GM12878 (cell line): ENCODE results near the gene MELTF. TPM values are rescaled to one million over a fixed set of nuclear protein-coding genes. Genes with fewer than 3 reads are reported as not detected.

ENCODE experiments used
- ATAC-seq: fragments of 200-7000 bp; cut with Tn5 transposase; 3 replicates; pipeline ENCODE4 v1.9.1; 2020; ENCODE audit warnings: mild to moderate bottlenecking, moderate library complexity
- BruUV-seq: library from RNA; stranded (reverse); fragments of 400-500 nt; replicated peaks from 2 replicates; lab custom pipeline; 2021; lab: Mats Ljungman, UMichigan
- CTCF ChIA-PET: fragments of 300-600 bp; sonication (Branson Sonifier 250); formaldehyde crosslinking; extraction: SDS; loops from one replicate; lab custom pipeline; 2021; ENCODE audit warnings: inconsistent platforms; lab: Yijun Ruan, JAX
- POLR2A ChIA-PET: fragments of 350-600 bp; formaldehyde crosslinking; extraction: SDS; loops from one replicate; lab custom pipeline; 2021; ENCODE audit warnings: inconsistent platforms; lab: Charles Lee
- RAD21 ChIA-PET: fragments of 300-600 bp; sonication (Branson Sonifier 250); formaldehyde crosslinking; loops from one replicate; lab custom pipeline; 2023; ENCODE audit warnings: antibody characterized with exemption; ENCODE audit not compliant: unreplicated experiment; lab: Charles Lee
- SMC1A ChIA-PET: fragments of 300-600 bp; sonication (Branson Sonifier 250); formaldehyde crosslinking; loops from one replicate; lab custom pipeline; 2023; ENCODE audit not compliant: unreplicated experiment, uncharacterized antibody; lab: Charles Lee
- DNase-seq: peaks from one replicate; pipeline ENCODE4 v3.0.0-alpha.2; 2011; ENCODE audit warnings: low read depth, low spot score
- FAIRE-seq: peaks from 3 replicates; lab custom pipeline; 2011; peaks lifted over from hg19 to GRCh38; lab: Jason Lieb, UNC
- H2AFZ ChIP-seq: 2 replicates; pipeline ENCODE4 v1.6.0; 2011; ENCODE audit warnings: low read depth, low read length, control low read depth; ENCODE audit not compliant: control insufficient read depth
- H3K27ac ChIP-seq: 2 replicates; pipeline ENCODE4 v1.5.1; 2011; ENCODE audit warnings: control low read depth; ENCODE audit not compliant: control insufficient read depth, insufficient read depth
- H3K27me3 ChIP-seq, 2 experiments: replicated peaks in 1 of 2; 2 replicates each; pipeline versions ENCODE4 v1.6.0 to v1.6.1; 2011; ENCODE audit warnings: low read length in 1 of 2; ENCODE audit not compliant: control insufficient read depth in 2 of 2, insufficient read depth in 2 of 2
- H3K36me3 ChIP-seq, 2 experiments: 2 replicates each; pipeline ENCODE4 v1.5.1; 2011; ENCODE audit warnings: low read length in 1 of 2; ENCODE audit not compliant: control insufficient read depth in 2 of 2, insufficient read depth in 2 of 2
- H3K4me1 ChIP-seq: 2 replicates; pipeline ENCODE4 v1.6.1; 2011; ENCODE audit warnings: mild to moderate bottlenecking, low read length, moderate library complexity, mixed read lengths; ENCODE audit not compliant: control insufficient read depth, insufficient read depth
- H3K4me2 ChIP-seq: 2 replicates; pipeline ENCODE4 v1.6.0; 2011; ENCODE audit warnings: control low read depth; ENCODE audit not compliant: control insufficient read depth, insufficient read depth
- H3K4me3 ChIP-seq: fragments of 200-600 bp; sonication (generic); 2 replicates; pipeline ENCODE4 v1.5.1; 2016
- H3K79me2 ChIP-seq: 2 replicates; pipeline ENCODE4 v1.6.0; 2011; ENCODE audit warnings: low read length; ENCODE audit not compliant: control insufficient read depth, insufficient read depth
- H3K9ac ChIP-seq: 2 replicates; pipeline ENCODE4 v1.8.0; 2011; ENCODE audit warnings: low read length, control low read depth, mixed read lengths; ENCODE audit not compliant: control insufficient read depth, insufficient read depth
- H3K9me3 ChIP-seq: replicated peaks from 3 replicates; pipeline ENCODE4 v1.5.1; 2011; ENCODE audit warnings: mild to moderate bottlenecking, low read length; ENCODE audit not compliant: control insufficient read depth, insufficient read depth
- H4K20me1 ChIP-seq: 2 replicates; pipeline ENCODE4 v1.6.0; 2011; ENCODE audit not compliant: control insufficient read depth, insufficient read depth
- BHLHE40 ChIP-seq, 2 experiments: fragments of 450-650 bp in 1 of 2; IDR thresholded peaks; 2 replicates each; pipeline ENCODE4 v1.6.1; 2011 to 2017; ENCODE audit warnings: low read depth in 2 of 2, borderline replicate concordance in 1 of 2, improper control_type of control experiment in 1 of 2, low read length in 1 of 2, mild to moderate bottlenecking in 1 of 2
- CEBPB ChIP-seq, 2 experiments: fragments of 150-350 bp in 1 of 2; IDR thresholded peaks; 2 replicates each; pipeline ENCODE4 v1.6.1; 2012 to 2014; ENCODE audit warnings: low read depth in 2 of 2, low read length in 2 of 2, borderline replicate concordance in 1 of 2, inconsistent platforms in 1 of 2
- CREM ChIP-seq: IDR thresholded peaks from 2 replicates; pipeline ENCODE4 v1.6.1; 2014; ENCODE audit warnings: antibody characterized with exemption, low read depth
- IKZF2 ChIP-seq, 2 experiments: fragments of 450-650 bp; IDR thresholded peaks; 2 replicates each; pipeline ENCODE4 v1.6.1; 2017; ENCODE audit warnings: mild to moderate bottlenecking in 2 of 2, moderate library complexity in 2 of 2
- MEF2B ChIP-seq: fragments of 450-650 bp; IDR thresholded peaks from 2 replicates; pipeline ENCODE4 v1.6.1; 2018; ENCODE audit warnings: mild to moderate bottlenecking, moderate library complexity; ENCODE audit not compliant: partially characterized antibody, poor library complexity, severe bottlenecking
- MYC ChIP-seq: IDR thresholded peaks from 2 replicates; pipeline ENCODE4 v1.6.1; 2011; ENCODE audit warnings: mild to moderate bottlenecking, low read length, moderate library complexity, inconsistent platforms; ENCODE audit not compliant: insufficient read depth, insufficient replicate concordance, insufficient read length, severe bottlenecking
- NBN ChIP-seq: fragments of 450-650 bp; IDR thresholded peaks from 2 replicates; pipeline ENCODE4 v1.6.1; 2016
- NR2F1 ChIP-seq: fragments of 450-650 bp; conservative IDR thresholded peaks from 2 replicates; pipeline ENCODE4 v1.6.1; 2017; ENCODE audit warnings: mild to moderate bottlenecking
- RBBP5 ChIP-seq: fragments of 200-600 bp; sonication (generic); conservative IDR thresholded peaks from 2 replicates; pipeline ENCODE4 v1.6.1; 2016
- SIN3A ChIP-seq: IDR thresholded peaks from 2 replicates; pipeline ENCODE4 v1.6.1; 2012; ENCODE audit warnings: low read depth, low read length, improper control_type of control experiment
- SREBF2 ChIP-seq: IDR thresholded peaks from 2 replicates; pipeline ENCODE4 v1.6.1; 2012; ENCODE audit warnings: mild to moderate bottlenecking, low read length
- TCF7 ChIP-seq: IDR thresholded peaks from 2 replicates; pipeline ENCODE4 v1.6.1; 2014; ENCODE audit warnings: antibody characterized with exemption, borderline replicate concordance
- ZNF622 ChIP-seq: fragments of 450-650 bp; IDR thresholded peaks from 2 replicates; pipeline ENCODE4 v1.6.1; 2017; ENCODE audit warnings: mild to moderate bottlenecking, inconsistent platforms
- ZSCAN29 ChIP-seq: fragments of 450-650 bp; IDR thresholded peaks from 2 replicates; pipeline ENCODE4 v1.6.1; 2017; ENCODE audit warnings: mild to moderate bottlenecking, moderate library complexity
- ZZZ3 ChIP-seq: IDR thresholded peaks from 2 replicates; pipeline ENCODE4 v1.6.1; 2011; ENCODE audit warnings: low read depth; ENCODE audit not compliant: control insufficient read depth, insufficient read length
- WGBS: methylation state at CpG from one replicate; pipeline ENCODE4 v1.1.6; 2016; ENCODE audit warnings: low lambda C conversion rate; ENCODE audit not compliant: insufficient replicate concordance, insufficient coverage; ENCODE audit errors: missing lambda C conversion rate; 5-methylcytosine and 5-hydroxymethylcytosine counted together
- in situ Hi-C: fragments of 300-500 bp; cut with MboI; formaldehyde crosslinking; loops from 9 replicates; pipeline ENCODE4 v1.14.3; 2018; ENCODE audit warnings: mixed read lengths
- intact Hi-C: fragments of 100-400 bp; cut with micrococcal nuclease; formaldehyde crosslinking; loops from one replicate; pipeline ENCODE4 v1.14.2; 2022; ENCODE audit not compliant: unreplicated experiment
- polyA plus RNA-seq, 11 experiments: library from polyadenylated mRNA; depleted of rRNA in 4 of 11; unstranded in 6 of 11; stranded (reverse) in 5 of 11; fragments of >200 nt; fragmentation: Nextera tagmentation in 4 of 11; fragmentation: Illumina TruSeq in 1 of 11; extraction: Ambion mirVana in 4 of 11; extraction: Trizol in 1 of 11; gene quantifications; 1 replicate in 1 of 11; 2 replicates in 10 of 11; pipeline versions ENCODE4 v1.2.1 to v1.2.3, GENCODE V29; 2011 to 2016; ENCODE audit warnings: inconsistent platforms in 2 of 11, missing spikeins in 2 of 11, low read depth in 1 of 11
- total RNA-seq, 4 experiments: library from RNA; depleted of rRNA in 3 of 4; stranded (reverse); fragments of >200 nt in 3 of 4; fragmentation: Illumina TruSeq in 1 of 4; extraction: Trizol in 1 of 4; gene quantifications; 2 replicates each; pipeline versions ENCODE4 v1.2.1 to v1.2.3, GENCODE V29; 2013 to 2021
- TF ChIP-seq, protein P1 (sequence below): fragments of 450-650 bp; IDR thresholded peaks from 2 replicates; pipeline ENCODE4 v1.6.1; 2017; ENCODE audit warnings: mild to moderate bottlenecking, moderate library complexity
- TF ChIP-seq, protein P2 (sequence below): fragments of 450-650 bp; IDR thresholded peaks from 2 replicates; pipeline ENCODE4 v1.6.1; 2017; ENCODE audit warnings: borderline replicate concordance

Gene MELTF
- total and polyA plus RNA-seq, 10 of the 15 experiments (the other 5 are each of a cell fraction or from before 2014, with no cell fraction given): 0.55 to 49.1 (median 11.1) TPM

DNA sequence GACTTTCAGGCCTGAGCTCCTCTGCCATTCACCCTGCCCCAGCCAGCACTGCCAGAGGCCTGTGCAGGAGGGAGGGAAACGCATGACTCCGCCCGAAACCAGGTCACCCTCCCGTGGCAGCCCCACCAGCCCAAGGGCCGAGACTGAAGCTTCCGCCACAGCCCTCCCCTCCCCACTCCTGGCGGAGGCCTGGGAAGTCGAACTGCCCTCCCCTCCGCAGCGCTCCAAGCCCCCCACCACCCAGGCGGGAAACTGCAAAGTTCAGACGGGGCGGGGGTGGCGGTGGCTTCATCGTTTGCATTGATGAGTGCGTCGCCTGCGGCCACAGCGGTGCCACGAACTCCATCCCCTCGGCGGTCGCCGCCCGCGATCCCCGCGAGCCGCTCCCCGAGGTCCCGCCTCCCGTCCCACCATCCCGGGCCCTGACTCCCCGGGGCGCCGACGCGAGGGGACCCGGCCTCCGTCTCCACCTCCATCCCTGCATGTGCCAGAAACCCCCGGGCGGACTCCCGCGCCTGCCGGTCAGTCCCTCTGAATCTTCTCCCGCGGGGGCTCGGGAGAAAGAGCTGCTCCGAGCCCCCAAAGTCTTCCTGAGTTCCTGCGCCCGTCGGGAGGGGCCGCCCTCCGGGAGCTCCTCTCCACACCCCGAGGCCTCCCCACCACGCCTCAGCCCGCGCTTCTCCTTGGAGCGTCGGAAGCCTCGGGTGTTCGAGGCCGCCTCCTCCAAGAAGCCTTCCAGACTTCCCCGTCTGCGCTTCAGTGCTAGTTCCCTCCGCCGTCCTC, 698 bp downstream of the MELTF start:
- H3K4me2 ChIP-seq: peak overlapping the region; percentile 89
- ChIA-PET SMC1A (interaction anchor here (0.8 to 4.8 kb wide), 8 partner anchors 14 to 485 kb away, joined by 3 to 33 read pairs (median 4); no protein-coding TSS in a partner anchor), CTCF (interaction anchor here (0.6 to 4.4 kb wide), 23 partner anchors 8 to 228 kb away, joined by 3 to 54 read pairs (median 4); partner anchors contain the start of gene PIGZ), POLR2A (interaction anchor here (0.6 to 1.6 kb wide), 8 partner anchors 16 to 289 kb away, joined by 3 to 11 read pairs (median 4); partner anchors contain the start of genes NCBP2 and PAK2), RAD21 (interaction anchor here (0.6 to 3.9 kb wide), 10 partner anchors 16 to 472 kb away, joined by 3 to 48 read pairs (median 6); no protein-coding TSS in a partner anchor)
- H3K4me3 ChIP-seq: peak overlapping the region; percentile 93
- ATAC-seq (peak; percentile 71), FAIRE-seq (no peak), DNase-seq (no peak)
- peaks cover 0 to 19% of the 10 kb centered on the region in 2 experiments; a peak in 3 of 4 replicates for H3K36me3 ChIP-seq
- TSS peak; percentile 67 for BruUV-seq
- H3K9me3 ChIP-seq: no peaks in the 10 kb centered on the region
- WGBS: under 1% methylated on average over 36 of the region's 67 CpGs
- H3K4me1 ChIP-seq: peaks cover 5% of the 10 kb centered on the region
- in situ Hi-C loops: no loop called here
- H4K20me1 ChIP-seq: no peaks in the 10 kb centered on the region
- intact Hi-C loops: loop anchor here (1.0 to 2.0 kb wide), 2 partner anchors 26 to 50 kb away; no protein-coding TSS in a partner anchor
- peak overlapping the region; percentile 83 for H3K27ac ChIP-seq
- peak overlapping the region; percentile 85 for H3K9ac ChIP-seq
- peaks cover 19% of the 10 kb centered on the region for H3K79me2 ChIP-seq
- no peaks in the 10 kb centered on the region for H3K27me3 ChIP-seq
- peak overlapping the region; percentile 89 for H2AFZ ChIP-seq
- TF ChIP-seq NR2F1 (peak; percentile 17), MYC (peak; percentile 18), NBN (0 out of 2 replicates have a peak, but pooled peaks have one; percentile 14), BHLHE40 (IDR thresholded peaks at IDR 0.05; ENCODE audit: borderline replicate concordance in 1 of 2, low read depth in 2 of 2, low read length in 1 of 2) (peak; percentile 4 to 38; a peak in 2 of 4 replicates), CREM (no peak), SIN3A (no peak), RBBP5 (no peak), TCF7 (no peak), ZNF622 (no peak), ZSCAN29 (no peak), MEF2B (no peak), ZZZ3 (no peak), IKZF2 (IDR thresholded peaks at IDR 0.05) (0 out of 4 replicates have a peak, but pooled peaks of 1 of the 2 experiments have one; percentile 7), SREBF2 (no peak), CEBPB (IDR thresholded peaks at IDR 0.05; ENCODE audit: borderline replicate concordance in 1 of 2, low read depth in 2 of 2, low read length in 2 of 2) (no peak)
- TF ChIP-seq, protein P1, sequence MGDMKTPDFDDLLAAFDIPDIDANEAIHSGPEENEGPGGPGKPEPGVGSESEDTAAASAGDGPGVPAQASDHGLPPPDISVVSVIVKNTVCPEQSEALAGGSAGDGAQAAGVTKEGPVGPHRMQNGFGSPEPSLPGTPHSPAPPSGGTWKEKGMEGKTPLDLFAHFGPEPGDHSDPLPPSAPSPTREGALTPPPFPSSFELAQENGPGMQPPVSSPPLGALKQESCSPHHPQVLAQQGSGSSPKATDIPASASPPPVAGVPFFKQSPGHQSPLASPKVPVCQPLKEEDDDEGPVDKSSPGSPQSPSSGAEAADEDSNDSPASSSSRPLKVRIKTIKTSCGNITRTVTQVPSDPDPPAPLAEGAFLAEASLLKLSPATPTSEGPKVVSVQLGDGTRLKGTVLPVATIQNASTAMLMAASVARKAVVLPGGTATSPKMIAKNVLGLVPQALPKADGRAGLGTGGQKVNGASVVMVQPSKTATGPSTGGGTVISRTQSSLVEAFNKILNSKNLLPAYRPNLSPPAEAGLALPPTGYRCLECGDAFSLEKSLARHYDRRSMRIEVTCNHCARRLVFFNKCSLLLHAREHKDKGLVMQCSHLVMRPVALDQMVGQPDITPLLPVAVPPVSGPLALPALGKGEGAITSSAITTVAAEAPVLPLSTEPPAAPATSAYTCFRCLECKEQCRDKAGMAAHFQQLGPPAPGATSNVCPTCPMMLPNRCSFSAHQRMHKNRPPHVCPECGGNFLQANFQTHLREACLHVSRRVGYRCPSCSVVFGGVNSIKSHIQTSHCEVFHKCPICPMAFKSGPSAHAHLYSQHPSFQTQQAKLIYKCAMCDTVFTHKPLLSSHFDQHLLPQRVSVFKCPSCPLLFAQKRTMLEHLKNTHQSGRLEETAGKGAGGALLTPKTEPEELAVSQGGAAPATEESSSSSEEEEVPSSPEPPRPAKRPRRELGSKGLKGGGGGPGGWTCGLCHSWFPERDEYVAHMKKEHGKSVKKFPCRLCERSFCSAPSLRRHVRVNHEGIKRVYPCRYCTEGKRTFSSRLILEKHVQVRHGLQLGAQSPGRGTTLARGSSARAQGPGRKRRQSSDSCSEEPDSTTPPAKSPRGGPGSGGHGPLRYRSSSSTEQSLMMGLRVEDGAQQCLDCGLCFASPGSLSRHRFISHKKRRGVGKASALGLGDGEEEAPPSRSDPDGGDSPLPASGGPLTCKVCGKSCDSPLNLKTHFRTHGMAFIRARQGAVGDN: 0 out of 2 replicates have a peak, but pooled peaks have one; percentile 20
- TF ChIP-seq, protein P2, sequence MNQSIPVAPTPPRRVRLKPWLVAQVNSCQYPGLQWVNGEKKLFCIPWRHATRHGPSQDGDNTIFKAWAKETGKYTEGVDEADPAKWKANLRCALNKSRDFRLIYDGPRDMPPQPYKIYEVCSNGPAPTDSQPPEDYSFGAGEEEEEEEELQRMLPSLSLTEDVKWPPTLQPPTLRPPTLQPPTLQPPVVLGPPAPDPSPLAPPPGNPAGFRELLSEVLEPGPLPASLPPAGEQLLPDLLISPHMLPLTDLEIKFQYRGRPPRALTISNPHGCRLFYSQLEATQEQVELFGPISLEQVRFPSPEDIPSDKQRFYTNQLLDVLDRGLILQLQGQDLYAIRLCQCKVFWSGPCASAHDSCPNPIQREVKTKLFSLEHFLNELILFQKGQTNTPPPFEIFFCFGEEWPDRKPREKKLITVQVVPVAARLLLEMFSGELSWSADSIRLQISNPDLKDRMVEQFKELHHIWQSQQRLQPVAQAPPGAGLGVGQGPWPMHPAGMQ: no peak
